Suppressor macrophage (primary cell): Measurements from ENCODE around the gene P4HA1.
A peak's percentile ranks its signal among the peaks of the same experiment; 100 is the strongest.

Experiments used
- DNase-seq, 4 experiments: peaks; one replicate each; pipeline ENCODE4 v3.0.0-alpha.2; 2020 to 2022

Gene P4HA1

GRCh38 chr10:73093922-73094850, 2.5 kb downstream of the P4HA1 start:
- DNase-seq = peak in 1 of 4 experiments; percentile 15

- DNase-seq = peak in 1 of 4 experiments; percentile 16
These were observed 3.8 kb downstream of the P4HA1 start for GRCh38 chr10:73092830-73093229.

DNA sequence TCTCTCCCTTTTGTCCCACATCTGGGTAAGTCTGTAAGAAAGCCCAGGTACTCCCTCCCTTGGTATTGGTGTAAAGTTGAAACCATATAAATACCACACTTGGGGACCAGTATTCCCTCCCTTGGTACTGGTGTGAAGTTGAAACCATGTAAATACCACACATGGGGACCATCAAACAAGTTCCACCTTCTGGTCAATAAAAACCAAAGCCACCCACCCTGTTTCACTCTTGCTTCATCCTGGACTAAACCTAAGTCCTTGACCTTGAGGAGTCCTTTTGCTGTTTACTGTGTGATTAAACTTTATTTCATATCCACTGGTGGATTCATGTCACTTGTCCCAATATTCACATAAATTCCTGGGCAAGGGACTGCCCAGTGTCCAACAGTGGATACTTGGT, 8.4 kb downstream of the P4HA1 start:
- no peak for DNase-seq

DNA sequence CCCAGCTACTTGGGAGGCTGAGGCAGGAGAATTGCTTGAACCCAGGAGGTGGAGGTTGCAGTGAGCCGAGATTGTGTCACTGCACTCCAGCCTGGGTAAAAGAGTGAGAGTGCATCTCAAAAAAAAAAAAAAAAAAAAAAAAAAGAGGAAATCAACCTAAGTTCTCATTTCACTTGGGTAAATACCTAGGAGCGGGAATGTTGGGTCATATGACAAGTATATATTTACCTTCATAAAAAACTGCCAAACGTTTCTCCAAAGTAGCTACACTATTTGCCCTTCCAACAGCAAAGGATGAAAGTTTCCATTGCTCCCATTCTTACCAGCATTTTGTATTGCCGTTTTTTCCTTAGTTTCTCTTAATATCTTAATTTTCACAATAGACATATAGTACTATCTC, 9.8 kb downstream of the P4HA1 start:
- DNase-seq = peak in 1 of 4 experiments; percentile 12

DNA sequence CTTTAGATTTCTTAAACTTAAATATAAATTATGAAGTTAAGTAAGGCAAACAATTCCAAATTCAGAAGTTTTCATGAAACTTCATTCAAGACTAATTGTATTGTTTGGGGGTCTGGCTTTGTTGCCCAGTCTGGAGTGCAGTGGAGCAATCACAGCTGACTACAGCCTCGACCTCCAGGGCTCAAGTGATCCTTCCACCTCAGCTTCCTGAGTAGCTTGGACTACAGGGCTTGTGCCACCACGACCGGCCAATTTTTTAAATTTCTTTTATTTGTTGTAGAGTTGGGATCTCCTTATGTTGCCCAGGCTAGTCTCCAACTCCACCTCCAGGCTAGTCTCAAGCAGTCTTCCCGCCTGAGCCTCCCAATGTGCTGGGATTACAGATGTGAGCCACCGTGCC, 12.5 kb downstream of the P4HA1 start:
- DNase-seq = no peak

DNA sequence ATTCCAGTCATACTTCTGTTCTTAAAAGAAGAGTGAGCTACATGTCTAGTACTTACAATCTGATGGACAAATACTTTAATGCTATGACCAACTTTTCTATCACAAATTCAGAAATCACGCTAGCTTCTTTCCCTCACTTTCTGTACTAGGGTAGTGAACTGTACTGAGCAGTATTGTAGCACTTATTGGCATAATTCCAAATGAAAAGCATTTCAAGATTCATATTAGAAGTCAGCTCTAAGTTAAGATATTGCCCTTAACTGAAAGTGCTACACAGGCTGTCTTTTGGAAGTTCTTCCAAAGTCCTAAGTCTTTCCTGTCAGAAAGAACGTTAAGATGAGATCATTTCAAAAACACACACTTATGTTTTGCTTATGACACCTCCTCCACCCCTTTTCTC, 13.4 kb downstream of the P4HA1 start:
- no peak for DNase-seq

GRCh38 chr10:73079779-73080541, 16.7 kb downstream of the P4HA1 start:
- no peak for DNase-seq

DNA sequence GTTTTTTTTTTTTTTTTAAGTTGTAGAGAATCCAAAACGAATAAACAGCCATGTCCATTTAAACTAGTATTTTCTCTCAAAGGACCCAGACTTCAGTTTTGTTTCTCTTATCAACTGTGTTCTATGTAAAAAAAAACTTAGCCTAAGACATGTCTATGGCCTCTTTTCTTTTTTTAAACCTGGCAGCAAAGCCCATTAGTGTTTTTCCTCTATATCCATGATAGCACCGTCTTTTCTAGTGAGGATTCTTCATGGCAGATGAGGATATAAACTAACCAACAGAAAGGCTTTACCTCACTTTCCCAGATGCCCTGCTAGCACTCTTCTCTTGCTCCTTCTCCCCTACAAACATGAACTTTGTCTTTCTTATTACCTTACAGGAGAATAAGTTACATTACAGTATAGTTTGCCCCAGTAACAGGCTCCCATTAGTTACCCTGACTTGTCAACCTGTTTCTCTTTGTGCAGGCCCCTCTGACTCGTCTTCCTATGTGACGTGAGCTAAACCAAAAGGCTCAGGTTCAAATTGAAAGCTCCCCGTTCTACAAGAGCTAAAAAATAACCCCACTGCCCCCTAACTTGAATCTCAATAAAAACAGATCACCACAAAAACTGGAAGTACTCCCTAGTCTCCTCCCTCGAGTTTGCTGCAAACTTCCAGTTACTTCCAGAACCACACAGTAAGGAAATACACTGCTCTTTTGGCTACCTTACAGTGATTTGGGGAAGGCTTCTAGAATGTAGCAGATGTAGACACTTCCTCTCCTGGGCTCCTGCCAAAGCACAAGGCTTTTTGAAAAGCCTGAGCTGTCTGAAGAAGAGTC, 20.1 kb downstream of the P4HA1 start:
- peak; percentile 62 to 76 (median 71) for DNase-seq

DNA sequence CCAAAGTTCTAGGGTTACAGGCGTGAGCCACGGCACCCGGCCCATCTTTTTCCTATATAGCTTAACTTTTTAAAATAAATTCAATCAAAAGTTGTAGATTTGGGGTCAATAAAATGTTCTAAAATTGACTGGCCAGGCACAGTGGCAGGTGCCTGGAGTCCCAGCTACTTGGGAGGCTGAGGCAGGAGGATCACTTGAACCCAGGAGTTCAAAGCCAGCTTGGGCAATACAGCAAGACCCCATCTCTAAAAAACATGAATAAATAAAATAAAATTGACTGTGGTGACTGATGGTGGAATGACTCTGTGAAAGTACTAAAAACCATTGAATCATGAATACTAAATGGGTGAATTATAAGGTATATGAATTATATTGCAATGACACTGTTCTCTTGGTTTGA, 20.8 kb downstream of the P4HA1 start:
- no peak for DNase-seq

DNA sequence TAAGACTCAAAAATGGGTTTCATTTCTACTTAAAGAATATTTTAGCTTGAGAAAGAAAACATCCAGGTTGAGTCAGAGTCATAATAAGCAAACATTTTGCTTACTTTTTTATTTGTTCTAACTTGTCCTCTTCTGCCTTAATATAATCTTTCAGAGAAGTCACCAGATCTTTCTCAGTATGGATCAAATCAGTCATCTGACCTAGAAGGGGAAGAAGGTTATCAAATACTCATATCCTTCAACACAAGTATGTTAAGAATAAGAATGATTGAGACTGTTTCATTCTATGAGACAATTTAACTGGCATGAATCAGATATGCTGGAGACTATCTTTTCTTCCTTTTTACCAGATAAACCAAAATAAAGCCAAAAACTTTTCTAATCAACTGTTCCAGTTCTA, 23.0 kb downstream of the P4HA1 start:
- no peak for DNase-seq

- no peak for DNase-seq
These were observed 31.2 kb downstream of the P4HA1 start for GRCh38 chr10:73065441-73065840.

DNA sequence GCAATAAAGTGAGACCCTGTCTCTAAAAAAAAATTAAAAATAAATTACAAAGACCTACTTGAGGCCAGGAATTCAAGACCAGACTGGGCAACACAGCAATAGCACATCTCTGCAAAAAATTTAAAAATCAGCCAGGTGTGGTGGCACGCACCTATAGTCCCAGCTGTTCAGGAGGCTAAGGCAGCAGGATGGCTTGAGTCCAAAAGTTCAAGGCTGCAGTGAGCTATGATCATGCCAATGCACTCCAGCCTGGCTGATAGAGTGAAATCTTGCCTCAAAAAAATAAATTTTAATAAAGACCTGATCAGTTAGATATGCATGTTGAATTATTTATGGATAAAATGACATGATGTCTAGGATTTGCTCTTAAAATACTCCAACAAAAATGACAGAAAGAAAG, 34.9 kb downstream of the P4HA1 start:
- no peak for DNase-seq

- peak in 3 of 4 experiments; percentile 3 to 29 (median 11) for DNase-seq
These were observed 35.7 kb downstream of the P4HA1 start for GRCh38 chr10:73060738-73061635.

- DNase-seq = no peak
These were observed 36.5 kb downstream of the P4HA1 start for GRCh38 chr10:73060173-73060572.

DNA sequence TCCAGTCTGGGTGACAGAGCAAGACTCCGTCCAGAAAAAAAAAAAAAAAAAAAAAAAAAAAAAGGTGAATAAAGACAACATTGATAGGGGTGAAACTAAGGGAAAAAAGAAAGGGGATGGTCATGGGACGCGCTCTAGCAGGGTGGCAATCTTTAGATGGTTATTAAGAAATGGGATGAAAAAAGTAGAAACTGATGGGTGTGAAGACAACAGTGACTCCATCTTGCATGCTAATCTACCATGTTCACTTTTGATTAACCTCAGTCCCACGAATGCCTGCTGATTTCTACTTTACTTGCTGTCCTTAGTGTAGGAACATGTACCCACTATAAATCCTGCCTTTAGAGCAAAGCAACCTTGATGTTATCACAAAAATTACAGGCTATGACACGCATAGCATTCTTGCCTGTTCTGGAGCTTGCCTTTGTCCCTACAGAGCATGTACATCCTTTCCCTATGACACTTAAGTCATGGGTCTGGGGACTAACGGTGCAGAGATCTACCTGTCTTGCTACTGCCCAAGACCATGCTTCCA, 38.5 kb downstream of the P4HA1 start:
- DNase-seq = no peak

DNA sequence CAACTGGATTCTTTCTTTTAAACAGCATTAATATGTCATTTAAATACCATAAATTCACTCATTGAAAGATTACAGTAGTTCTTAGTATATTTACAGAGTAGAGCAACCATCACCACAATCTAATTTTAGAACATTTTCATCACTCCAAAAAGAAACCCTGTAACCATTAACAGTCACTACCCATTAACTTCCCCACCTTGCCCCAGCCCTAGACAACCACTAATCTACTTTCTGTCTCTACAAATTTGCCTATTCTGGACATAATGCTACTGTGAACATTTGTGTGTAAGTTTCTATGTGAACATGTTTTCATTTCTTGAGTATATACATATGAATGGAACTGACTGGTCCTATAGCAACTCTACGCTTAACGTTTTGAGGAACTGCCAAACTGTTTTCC, 42.4 kb downstream of the P4HA1 start:
- DNase-seq = no peak

DNA sequence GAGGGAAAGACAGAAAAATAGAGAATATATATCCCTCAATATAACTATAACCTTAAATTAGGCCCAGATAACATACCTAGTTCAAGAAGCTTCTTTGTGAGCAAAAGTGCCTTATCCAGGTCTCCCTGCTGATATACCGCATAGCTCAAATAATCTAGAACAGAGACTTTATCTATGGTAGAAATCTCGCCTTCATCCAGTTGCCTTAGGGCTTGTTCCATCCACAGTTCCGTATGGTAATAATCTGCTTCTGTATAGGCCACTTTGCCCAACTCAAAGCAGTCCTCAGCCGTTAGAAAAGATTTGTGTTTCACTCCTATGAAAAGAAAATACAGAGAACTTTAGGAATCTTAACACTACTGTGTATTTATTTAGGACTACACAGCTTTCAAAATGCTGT, 43.4 kb downstream of the P4HA1 start:
- DNase-seq = no peak

DNA sequence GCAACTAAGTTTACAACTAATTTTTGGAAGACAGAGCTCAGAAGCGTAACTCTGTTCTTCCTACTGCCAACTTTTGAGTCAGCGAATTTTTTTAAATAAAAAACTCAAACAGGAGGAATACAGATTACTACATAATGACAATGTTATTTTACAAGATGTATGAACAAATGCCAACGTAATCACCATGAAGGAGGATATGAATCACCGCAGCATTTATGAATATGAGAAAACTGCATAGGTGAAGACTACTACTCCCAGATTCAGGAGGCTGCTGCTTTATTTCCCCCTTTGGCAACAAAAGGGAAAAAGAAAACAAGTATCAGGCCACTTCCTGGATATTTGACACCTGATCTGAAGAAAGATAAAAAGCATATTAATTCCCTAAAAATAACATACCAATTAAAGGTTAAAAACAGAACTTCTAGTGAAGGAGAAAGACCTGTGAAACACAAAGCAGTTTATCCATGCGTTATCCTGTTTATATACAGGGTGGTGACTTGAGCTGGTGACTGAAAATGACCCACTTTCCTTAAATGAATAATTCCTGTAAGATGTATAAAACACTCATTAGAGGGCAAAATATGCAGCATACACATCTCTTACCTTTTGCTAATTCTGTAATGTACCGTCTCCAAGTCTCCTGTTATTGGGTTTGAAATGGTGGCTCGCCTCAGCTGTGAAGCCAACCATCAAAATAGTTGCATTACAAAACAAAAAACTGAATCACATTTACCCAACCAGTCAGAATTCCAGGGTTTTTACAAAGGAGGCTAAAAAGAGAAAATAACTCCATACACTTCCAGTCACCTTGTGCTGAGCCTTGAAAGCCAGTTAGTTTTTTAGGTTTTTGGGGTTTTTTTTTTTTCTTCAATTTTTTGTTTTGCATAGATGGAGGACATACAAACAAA, 52.0 kb downstream of the P4HA1 start:
- no peak for DNase-seq

- DNase-seq = no peak
These were observed 52.8 kb downstream of the P4HA1 start for GRCh38 chr10:73043766-73044377.

GRCh38 chr10:73043319-73043718, 53.3 kb downstream of the P4HA1 start:
- DNase-seq = no peak
